Cardiac muscle cell (in vitro differentiated cells and primary cell): ENCODE measurements around the gene SLIT1. TPM values are rescaled to one million over a fixed set of nuclear protein-coding genes. Genes with fewer than 3 reads are reported as not detected.

Experiments
- DNase-seq, 2 donors: peaks; one replicate each; pipeline versions ENCODE4 v3.0.0 to v3.0.0-alpha.2; 2010 to 2017; ENCODE audit warnings: low read depth in 1 of 2, low spot score in 1 of 2
- H3K27ac ChIP-seq: fragments of 200-600 bp; sonication (generic); 2 replicates; pipeline ENCODE4 v1.5.1; 2016
- H3K27me3 ChIP-seq: fragments of 200-600 bp; sonication (generic); 2 replicates; pipeline ENCODE4 v1.6.0; 2016; ENCODE audit warnings: control low read depth
- H3K36me3 ChIP-seq: fragments of 200-600 bp; sonication (generic); 2 replicates; pipeline ENCODE4 v1.5.1; 2016; ENCODE audit warnings: control low read depth
- H3K4me1 ChIP-seq: fragments of 200-600 bp; sonication (generic); 2 replicates; pipeline ENCODE4 v1.8.1; 2017; ENCODE audit warnings: low read depth, mild to moderate bottlenecking, mixed run types
- H3K4me3 ChIP-seq: fragments of 200-600 bp; sonication (generic); 2 replicates; pipeline ENCODE4 v1.5.1; 2016; ENCODE audit warnings: mild to moderate bottlenecking
- H3K9me3 ChIP-seq: fragments of 200-600 bp; sonication (generic); 2 replicates; pipeline ENCODE4 v1.5.1; 2017; ENCODE audit warnings: low read depth, mild to moderate bottlenecking, control low read depth
- CTCF ChIP-seq: IDR thresholded peaks from 2 replicates; pipeline ENCODE4 v1.5.1; 2012; ENCODE audit warnings: low read depth, mild to moderate bottlenecking, low read length
- polyA plus RNA-seq: library from polyadenylated mRNA; unstranded; fragments of >200 nt; fragmentation: Nextera tagmentation; extraction: Ambion mirVana; gene quantifications from 2 replicates; pipeline ENCODE4 v1.2.1, GENCODE V29; 2016
- total RNA-seq: library from RNA; depleted of rRNA; stranded (reverse); fragments of >200 nt; gene quantifications from 2 replicates; pipeline ENCODE4 v1.2.3, GENCODE V29; 2016

Gene SLIT1
- total and polyA plus RNA-seq, 2 experiments from 2014 or later, result 3.3 to 11.0 TPM

- H3K27ac ChIP-seq, result no peak overlapping the region
- no peaks in the 10 kb centered on the region for H3K4me1 ChIP-seq
- no peak for DNase-seq
- no peak for TF ChIP-seq CTCF
- H3K9me3 ChIP-seq, result no peaks in the 10 kb centered on the region
- no peaks in the 10 kb centered on the region for H3K27me3 ChIP-seq
- H3K4me3 ChIP-seq, result no peak overlapping the region
- H3K36me3 ChIP-seq, result no peaks in the 10 kb centered on the region
These were observed 174.4 kb downstream of the SLIT1 start for GRCh38 chr10:97011397-97011796.

- no peak for TF ChIP-seq CTCF
- H3K36me3 ChIP-seq, result no peaks in the 10 kb centered on the region
- no peaks in the 10 kb centered on the region for H3K4me1 ChIP-seq
- H3K9me3 ChIP-seq, result no peaks in the 10 kb centered on the region
- H3K27ac ChIP-seq, result no peak overlapping the region
- no peaks in the 10 kb centered on the region for H3K27me3 ChIP-seq
- H3K4me3 ChIP-seq, result no peak overlapping the region
- DNase-seq, result no peak
These were observed 175.0 kb downstream of the SLIT1 start for GRCh38 chr10:97010695-97011206.

GRCh38 chr10:97007417-97007816, 178.3 kb downstream of the SLIT1 start:
- no peak for DNase-seq
- H3K36me3 ChIP-seq, result no peaks in the 10 kb centered on the region
- no peak for TF ChIP-seq CTCF
- no peak overlapping the region for H3K27ac ChIP-seq
- no peak overlapping the region for H3K4me3 ChIP-seq
- no peaks in the 10 kb centered on the region for H3K9me3 ChIP-seq
- no peaks in the 10 kb centered on the region for H3K27me3 ChIP-seq
- H3K4me1 ChIP-seq, result no peaks in the 10 kb centered on the region

GRCh38 chr10:97006364-97006763, 179.4 kb downstream of the SLIT1 start:
- Histone ChIP-seq H3K27me3 (no peaks in the 10 kb centered on the region), H3K4me1 (no peaks in the 10 kb centered on the region), H3K4me3 (no peak overlapping the region), H3K36me3 (no peaks in the 10 kb centered on the region), H3K9me3 (no peaks in the 10 kb centered on the region), H3K27ac (no peak overlapping the region)
- no peak for TF ChIP-seq CTCF
- DNase-seq, result no peak

GRCh38 chr10:97005349-97005748, 180.4 kb downstream of the SLIT1 start:
- DNase-seq, result no peak
- TF ChIP-seq CTCF, result no peak
- H3K4me1 ChIP-seq, result no peaks in the 10 kb centered on the region

GRCh38 chr10:97004591-97004990, 181.2 kb downstream of the SLIT1 start:
- H3K4me1 ChIP-seq, result no peaks in the 10 kb centered on the region
- H3K4me3 ChIP-seq, result no peak overlapping the region
- no peaks in the 10 kb centered on the region for H3K36me3 ChIP-seq
- H3K27me3 ChIP-seq, result no peaks in the 10 kb centered on the region
- no peaks in the 10 kb centered on the region for H3K9me3 ChIP-seq
- H3K27ac ChIP-seq, result no peak overlapping the region
- TF ChIP-seq CTCF, result no peak
- no peak for DNase-seq

More at GRCh38 chr10:97005349-97005748, 180.4 kb downstream of the SLIT1 start:
- H3K27ac ChIP-seq, result no peak overlapping the region
- no peaks in the 10 kb centered on the region for H3K9me3 ChIP-seq
- H3K4me3 ChIP-seq, result no peak overlapping the region
- no peaks in the 10 kb centered on the region for H3K36me3 ChIP-seq
- no peaks in the 10 kb centered on the region for H3K27me3 ChIP-seq
